Measurements from ENCODE around the gene C16orf54.
"Not testable (repeated sequence)": the region's sequence is repeated elsewhere in the genome, so short reads cannot be mapped to it uniquely, and the experiment has no call there.

C16orf54 gene

GRCh38 chr16:29757086-29757485, 11.3 kb upstream of the C16orf54 start:
- H3K27ac Mint-ChIP-seq, H3K9me3 Mint-ChIP-seq, ATAC-seq, H3K4me3 Mint-ChIP-seq, H3K27me3 Mint-ChIP-seq, DNase-seq: not testable (repeated sequence)
- peaks cover 47% of the 10 kb centered on the region for H3K4me1 Mint-ChIP-seq

- Mint-ChIP-seq H3K4me1 (peaks cover 47% of the 10 kb centered on the region), H3K27ac (no peak overlapping the region), H3K4me3 (no peak overlapping the region), H3K9me3 (no peaks in the 10 kb centered on the region), H3K27me3 (no peaks in the 10 kb centered on the region)
- ATAC-seq = no peak
- no peak for DNase-seq
These were observed 10.9 kb upstream of the C16orf54 start for GRCh38 chr16:29756654-29757053.

- no peaks in the 10 kb centered on the region for H3K9me3 Mint-ChIP-seq
- DNase-seq (no peak), ATAC-seq (no peak)
- H3K4me1 Mint-ChIP-seq = peaks cover 34% of the 10 kb centered on the region
- H3K4me3 Mint-ChIP-seq = no peak overlapping the region
- no peak overlapping the region for H3K27ac Mint-ChIP-seq
- no peaks in the 10 kb centered on the region for H3K27me3 Mint-ChIP-seq
These were observed 7.7 kb upstream of the C16orf54 start for GRCh38 chr16:29753516-29753915.

- not testable (repeated sequence) for DNase-seq, H3K27me3 Mint-ChIP-seq, H3K27ac Mint-ChIP-seq, H3K4me3 Mint-ChIP-seq, H3K9me3 Mint-ChIP-seq, ATAC-seq
- peaks cover 36% of the 10 kb centered on the region for H3K4me1 Mint-ChIP-seq
These were observed 3.0 kb upstream of the C16orf54 start for GRCh38 chr16:29748760-29749149.

GRCh38 chr16:29747947-29748759, 2.4 kb upstream of the C16orf54 start:
- DNase-seq = no peak
- ATAC-seq = no peak
- no peaks in the 10 kb centered on the region for H3K9me3 Mint-ChIP-seq
- no peaks in the 10 kb centered on the region for H3K27me3 Mint-ChIP-seq
- H3K27ac Mint-ChIP-seq = no peak overlapping the region
- H3K4me3 Mint-ChIP-seq = no peak overlapping the region
- H3K4me1 Mint-ChIP-seq = peaks cover 42% of the 10 kb centered on the region

- H3K27ac Mint-ChIP-seq = peak overlapping the region; percentile 92 to 100
- peak overlapping the region; percentile 97 to 98 for H3K4me3 Mint-ChIP-seq
- peak in 1 of 2 donors; percentile 23 for DNase-seq
- not testable (repeated sequence) for ATAC-seq, H3K27me3 Mint-ChIP-seq, H3K9me3 Mint-ChIP-seq
- H3K4me1 Mint-ChIP-seq = peaks cover 54% of the 10 kb centered on the region
These were observed 728 bp upstream of the C16orf54 start for GRCh38 chr16:29746518-29746917.

- H3K4me1 Mint-ChIP-seq = peaks cover 67% of the 10 kb centered on the region
- peak; percentile 80 for ATAC-seq
- peak overlapping the region; percentile 92 to 100 for H3K27ac Mint-ChIP-seq
- peak; percentile 54 to 78 for DNase-seq
- peak overlapping the region; percentile 97 to 98 for H3K4me3 Mint-ChIP-seq
- no peaks in the 10 kb centered on the region for H3K9me3 Mint-ChIP-seq
- H3K27me3 Mint-ChIP-seq = no peaks in the 10 kb centered on the region
These were observed 503 bp downstream of the C16orf54 start for GRCh38 chr16:29745121-29745852.

GRCh38 chr16:29744541-29745101, 1.2 kb downstream of the C16orf54 start:
- H3K4me1 Mint-ChIP-seq = peaks cover 73% of the 10 kb centered on the region

GRCh38 chr16:29743827-29744531, 1.8 kb downstream of the C16orf54 start:
- peak overlapping the region in 1 of 2 donors; percentile 73 for H3K27ac Mint-ChIP-seq
- no peaks in the 10 kb centered on the region for H3K27me3 Mint-ChIP-seq
- DNase-seq = peak; percentile 39 to 65
- peak; percentile 41 for ATAC-seq
- peak overlapping the region; percentile 97 to 98 for H3K4me3 Mint-ChIP-seq
- peaks cover 0 to 4% of the 10 kb centered on the region in 2 donors for H3K9me3 Mint-ChIP-seq
- H3K4me1 Mint-ChIP-seq = peaks cover 80% of the 10 kb centered on the region

More at GRCh38 chr16:29744541-29745101, 1.2 kb downstream of the C16orf54 start:
- Mint-ChIP-seq H3K9me3 (peaks cover 0 to 4% of the 10 kb centered on the region in 2 donors), H3K4me3 (peak overlapping the region; percentile 97 to 98), H3K27ac (peak overlapping the region; percentile 92 to 100), H3K27me3 (no peaks in the 10 kb centered on the region)
- peak; percentile 2 for ATAC-seq
- peak; percentile 23 to 39 for DNase-seq

- no peaks in the 10 kb centered on the region for H3K27me3 Mint-ChIP-seq
- H3K9me3 Mint-ChIP-seq = peaks cover 0 to 4% of the 10 kb centered on the region in 2 donors
- H3K4me1 Mint-ChIP-seq = peaks cover 85% of the 10 kb centered on the region
- ATAC-seq = no peak
- H3K27ac Mint-ChIP-seq = peak overlapping the region in 1 of 2 donors; percentile 73
- peak overlapping the region; percentile 97 to 98 for H3K4me3 Mint-ChIP-seq
- DNase-seq = no peak
These were observed 2.3 kb downstream of the C16orf54 start for GRCh38 chr16:29743475-29743826.

- no peaks in the 10 kb centered on the region for H3K27me3 Mint-ChIP-seq
- peak overlapping the region in 1 of 2 donors; percentile 21 for H3K27ac Mint-ChIP-seq
- peaks cover 0 to 4% of the 10 kb centered on the region in 2 donors for H3K9me3 Mint-ChIP-seq
- peak overlapping the region; percentile 97 to 98 for H3K4me3 Mint-ChIP-seq
- peaks cover 88% of the 10 kb centered on the region for H3K4me1 Mint-ChIP-seq
- ATAC-seq (no peak), DNase-seq (no peak)
These were observed 3.0 kb downstream of the C16orf54 start for GRCh38 chr16:29742683-29743275.

- H3K9me3 Mint-ChIP-seq, H3K27me3 Mint-ChIP-seq, ATAC-seq, H3K4me3 Mint-ChIP-seq, H3K27ac Mint-ChIP-seq, DNase-seq: not testable (repeated sequence)
- H3K4me1 Mint-ChIP-seq = peaks cover 84% of the 10 kb centered on the region
These were observed 5.2 kb downstream of the C16orf54 start for GRCh38 chr16:29740630-29741015.

GRCh38 chr16:29739927-29740629, 5.7 kb downstream of the C16orf54 start:
- H3K9me3 Mint-ChIP-seq, H3K4me3 Mint-ChIP-seq, ATAC-seq, DNase-seq, H3K27ac Mint-ChIP-seq, H3K27me3 Mint-ChIP-seq: not testable (repeated sequence)
- H3K4me1 Mint-ChIP-seq = peaks cover 84% of the 10 kb centered on the region

GRCh38 chr16:29738514-29738913, 7.3 kb downstream of the C16orf54 start:
- peaks cover 6 to 8% of the 10 kb centered on the region in 2 donors for H3K9me3 Mint-ChIP-seq
- peak overlapping the region; percentile 54 to 69 for H3K4me3 Mint-ChIP-seq
- H3K27ac Mint-ChIP-seq = peak overlapping the region in 1 of 2 donors; percentile 19
- no peaks in the 10 kb centered on the region for H3K27me3 Mint-ChIP-seq
- DNase-seq (peak; percentile 15 to 39), ATAC-seq (peak; percentile 93)
- peaks cover 79% of the 10 kb centered on the region for H3K4me1 Mint-ChIP-seq
